AG09309 (cell line): ENCODE data around the gene PLEKHO2.

Experiments
- DNase-seq: peaks from one replicate; pipeline ENCODE4 v3.0.0-alpha.2; 2010; ENCODE audit warnings: low read depth
- H3K4me3 ChIP-seq: 2 replicates; pipeline ENCODE4 v1.5.1; 2011; ENCODE audit warnings: mild to moderate bottlenecking, low read depth, low read length, moderate library complexity; ENCODE audit not compliant: control insufficient read depth
- CTCF ChIP-seq: IDR thresholded peaks from 2 replicates; pipeline ENCODE4 v1.5.1; 2011; ENCODE audit warnings: mild to moderate bottlenecking, low read depth, low read length, inconsistent platforms; ENCODE audit not compliant: insufficient read depth, control insufficient read depth; ENCODE audit errors: missing control alignments

PLEKHO2 gene

GRCh38 chr15:64896371-64897069 lies 54.8 kb downstream of the PLEKHO2 start:
- TF ChIP-seq CTCF: no peak
- no peak overlapping the region for H3K4me3 ChIP-seq
- DNase-seq: no peak

- TF ChIP-seq CTCF: no peak
- DNase-seq: no peak
- no peak overlapping the region for H3K4me3 ChIP-seq
Observed at GRCh38 chr15:64897345-64897985, 55.8 kb downstream of the PLEKHO2 start.

- H3K4me3 ChIP-seq: no peak overlapping the region
- TF ChIP-seq CTCF: no peak
- no peak for DNase-seq
Observed at GRCh38 chr15:64898406-64898805, 56.7 kb downstream of the PLEKHO2 start.

DNA sequence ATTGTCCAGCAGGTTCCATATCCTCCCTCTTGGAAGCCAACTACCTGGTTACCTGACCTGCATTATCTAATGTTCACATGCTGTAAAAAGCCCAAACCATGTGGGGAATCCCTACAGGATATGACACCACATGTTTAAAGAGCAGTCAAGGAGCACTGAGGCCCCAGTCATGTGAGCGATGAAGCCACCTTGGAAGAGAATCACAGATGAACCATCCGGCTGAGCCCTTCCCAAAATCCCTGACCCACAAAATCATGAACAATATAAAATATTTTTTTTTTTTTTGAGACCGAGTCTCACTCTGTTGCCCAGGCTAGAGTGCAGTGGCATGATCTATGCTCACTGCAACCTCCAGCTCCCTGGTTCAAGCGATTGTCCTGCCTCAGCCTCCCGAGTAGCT lies 59.4 kb downstream of the PLEKHO2 start:
- no peak for TF ChIP-seq CTCF
- no peak for DNase-seq
- H3K4me3 ChIP-seq: no peak overlapping the region

- no peak for DNase-seq
- no peak for TF ChIP-seq CTCF
Observed at GRCh38 chr15:64901914-64902313, 60.2 kb downstream of the PLEKHO2 start.

GRCh38 chr15:64902863-64903262 lies 61.1 kb downstream of the PLEKHO2 start:
- H3K4me3 ChIP-seq: no peak overlapping the region
- DNase-seq: no peak
- TF ChIP-seq CTCF: no peak

More at GRCh38 chr15:64901914-64902313, 60.2 kb downstream of the PLEKHO2 start:
- no peak overlapping the region for H3K4me3 ChIP-seq
